DND-41 (cell line): ENCODE results near the gene POLD2.

ENCODE experiments used
- ATAC-seq: fragments of 200-7000 bp; cut with Tn5 transposase; 3 replicates; pipeline ENCODE4 v1.9.1; 2021; ENCODE audit warnings: low read depth; ENCODE audit not compliant: insufficient read depth
- DNase-seq: peaks from one replicate; pipeline ENCODE4 v3.0.0-alpha.2; 2020
- H2AFZ ChIP-seq: 2 replicates; pipeline ENCODE4 v1.6.0; 2012; ENCODE audit warnings: low read depth, low read length
- H3K27ac ChIP-seq: 2 replicates; pipeline ENCODE4 v1.5.1; 2012; ENCODE audit warnings: low read length, inconsistent platforms
- H3K27me3 ChIP-seq: fragments of 200-600 bp; sonication (generic); 2 replicates; pipeline ENCODE4 v1.6.0; 2012; ENCODE audit warnings: low read length, mild to moderate bottlenecking, inconsistent platforms; ENCODE audit not compliant: insufficient read depth, poor library complexity
- H3K36me3 ChIP-seq: 2 replicates; pipeline ENCODE4 v1.5.1; 2012; ENCODE audit warnings: low read length, inconsistent platforms; ENCODE audit not compliant: insufficient read depth
- H3K4me1 ChIP-seq: 2 replicates; pipeline ENCODE4 v1.5.1; 2012; ENCODE audit warnings: mild to moderate bottlenecking, low read length; ENCODE audit not compliant: insufficient read depth
- H3K4me2 ChIP-seq: 2 replicates; pipeline ENCODE4 v1.6.0; 2012; ENCODE audit warnings: mild to moderate bottlenecking, moderate library complexity, low read length, inconsistent platforms; ENCODE audit not compliant: insufficient read depth
- H3K4me3 ChIP-seq, 2 experiments: fragments of 200-600 bp in 1 of 2; shearing (Covaris generic) in 1 of 2; 2 replicates each; pipeline ENCODE4 v1.5.1; 2012 to 2016; ENCODE audit warnings: inconsistent platforms in 2 of 2, low read length in 2 of 2, mild to moderate bottlenecking in 2 of 2, low read depth in 1 of 2, moderate library complexity in 1 of 2
- H3K79me2 ChIP-seq: 2 replicates; pipeline ENCODE4 v1.6.0; 2012; ENCODE audit warnings: low read length, inconsistent platforms; ENCODE audit not compliant: insufficient read depth
- H3K9ac ChIP-seq: 2 replicates; pipeline ENCODE4 v1.6.0; 2012; ENCODE audit warnings: low read depth, mild to moderate bottlenecking, inconsistent platforms, low read length, moderate library complexity
- H3K9me3 ChIP-seq: 2 replicates; pipeline ENCODE4 v1.5.1; 2012; ENCODE audit warnings: low read length, moderate library complexity, mild to moderate bottlenecking, inconsistent platforms; ENCODE audit not compliant: insufficient read depth, severe bottlenecking
- H4K20me1 ChIP-seq: 2 replicates; pipeline ENCODE4 v1.6.0; 2012; ENCODE audit warnings: low read length; ENCODE audit not compliant: insufficient read depth
- EZH2 ChIP-seq: IDR thresholded peaks from 3 replicates; pipeline ENCODE4 v1.6.1; 2012; ENCODE audit warnings: borderline replicate concordance, low read depth, mild to moderate bottlenecking, moderate library complexity, low read length, inconsistent platforms; ENCODE audit not compliant: severe bottlenecking
- TF ChIP-seq, protein P1 (sequence below): IDR thresholded peaks from 2 replicates; pipeline ENCODE4 v1.5.1; 2012; ENCODE audit warnings: borderline replicate concordance, low read length, moderate library complexity, mild to moderate bottlenecking; ENCODE audit not compliant: poor library complexity, severe bottlenecking; ENCODE audit errors: extremely low read depth

The POLD2 gene

DNA sequence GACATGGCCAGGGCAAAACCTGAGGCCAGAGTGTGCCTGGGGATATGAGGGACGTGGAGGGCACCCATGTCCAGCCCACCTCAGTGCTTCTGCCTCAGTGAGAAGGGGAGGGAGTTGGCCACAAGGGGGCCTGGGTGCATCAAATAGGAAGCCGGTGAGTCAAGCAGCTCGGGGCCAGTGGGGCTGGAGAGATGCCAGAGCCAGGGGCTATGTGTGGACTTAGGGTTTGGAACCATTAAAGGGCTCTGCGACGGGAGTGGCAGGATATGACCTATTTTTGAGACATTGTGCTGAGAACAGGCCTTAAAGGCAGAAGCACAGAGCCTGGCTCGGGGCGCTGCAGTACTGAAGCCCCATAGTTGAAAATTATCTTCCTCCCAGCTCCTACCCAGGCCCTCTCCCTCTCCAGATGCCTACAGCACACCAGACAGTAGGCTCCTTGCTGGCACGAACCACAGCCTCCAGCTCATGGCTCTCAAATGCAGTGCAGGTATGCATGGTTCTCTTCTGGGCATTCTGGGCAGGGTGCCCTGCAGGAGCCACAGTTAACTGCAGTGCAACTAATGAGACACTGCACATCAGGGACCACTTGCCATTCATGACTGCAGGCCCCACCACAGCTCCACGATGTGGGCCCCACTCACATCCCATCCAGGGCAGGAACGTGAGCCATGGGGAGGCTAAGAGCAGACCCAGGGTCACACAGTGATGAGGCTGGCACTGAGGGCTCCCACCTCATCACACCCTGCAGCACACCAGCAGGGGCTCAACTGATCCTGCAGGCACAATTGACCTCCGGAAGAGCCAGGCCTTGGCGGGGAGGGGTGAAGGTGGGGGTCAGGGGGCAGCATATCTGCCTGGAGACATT, 50.8 kb downstream of the POLD2 start:
- H3K4me2 ChIP-seq: no peak overlapping the region; the same call in 1 of the 2 replicates

DNA sequence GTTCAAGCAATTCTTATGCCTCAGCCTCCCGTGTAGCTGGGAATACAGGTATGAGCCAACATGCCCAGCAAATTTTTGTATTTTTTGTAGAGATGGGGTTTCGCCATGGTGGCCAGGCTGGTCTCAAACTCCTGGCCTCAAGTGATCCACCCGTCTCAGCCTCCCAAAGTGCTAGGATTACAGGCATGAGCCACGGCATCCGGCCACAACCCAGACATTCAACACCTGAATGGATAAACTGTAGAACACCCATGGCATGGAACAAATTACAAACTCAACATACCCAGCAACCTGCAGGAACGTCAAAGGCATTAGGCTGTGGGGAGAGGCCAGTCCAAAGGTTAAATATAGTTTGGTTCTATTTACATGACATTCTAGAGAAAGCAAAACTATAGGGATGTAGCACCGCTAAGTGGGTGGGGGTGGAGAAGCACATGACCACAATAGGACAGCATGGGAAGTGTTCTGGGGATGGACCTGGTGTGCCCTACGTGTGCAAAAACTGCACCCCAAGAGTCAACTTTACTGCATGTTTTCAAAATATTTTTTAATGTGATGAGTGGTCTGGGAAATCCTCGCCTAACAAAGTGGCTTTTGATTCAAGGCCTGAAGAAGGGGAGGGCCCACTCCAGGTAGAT, 51.5 kb downstream of the POLD2 start:
- H3K9ac ChIP-seq: no peak overlapping the region
- peaks cover 3% of the 10 kb centered on the region; the same call in 1 of the 2 replicates for H4K20me1 ChIP-seq
- no peak overlapping the region for H2AFZ ChIP-seq
- H3K4me1 ChIP-seq: no peaks in the 10 kb centered on the region
- peaks cover 48% of the 10 kb centered on the region for H3K36me3 ChIP-seq
- ATAC-seq (no peak), DNase-seq (no peak)
- H3K4me3 ChIP-seq: no peak overlapping the region
- no peaks in the 10 kb centered on the region for H3K9me3 ChIP-seq
- no peaks in the 10 kb centered on the region for H3K27me3 ChIP-seq
- H3K4me2 ChIP-seq: no peak overlapping the region
- H3K27ac ChIP-seq: peak overlapping the region; percentile 39; the same call in 1 of the 2 replicates
- H3K79me2 ChIP-seq: no peaks in the 10 kb centered on the region
- TF ChIP-seq, protein P1, sequence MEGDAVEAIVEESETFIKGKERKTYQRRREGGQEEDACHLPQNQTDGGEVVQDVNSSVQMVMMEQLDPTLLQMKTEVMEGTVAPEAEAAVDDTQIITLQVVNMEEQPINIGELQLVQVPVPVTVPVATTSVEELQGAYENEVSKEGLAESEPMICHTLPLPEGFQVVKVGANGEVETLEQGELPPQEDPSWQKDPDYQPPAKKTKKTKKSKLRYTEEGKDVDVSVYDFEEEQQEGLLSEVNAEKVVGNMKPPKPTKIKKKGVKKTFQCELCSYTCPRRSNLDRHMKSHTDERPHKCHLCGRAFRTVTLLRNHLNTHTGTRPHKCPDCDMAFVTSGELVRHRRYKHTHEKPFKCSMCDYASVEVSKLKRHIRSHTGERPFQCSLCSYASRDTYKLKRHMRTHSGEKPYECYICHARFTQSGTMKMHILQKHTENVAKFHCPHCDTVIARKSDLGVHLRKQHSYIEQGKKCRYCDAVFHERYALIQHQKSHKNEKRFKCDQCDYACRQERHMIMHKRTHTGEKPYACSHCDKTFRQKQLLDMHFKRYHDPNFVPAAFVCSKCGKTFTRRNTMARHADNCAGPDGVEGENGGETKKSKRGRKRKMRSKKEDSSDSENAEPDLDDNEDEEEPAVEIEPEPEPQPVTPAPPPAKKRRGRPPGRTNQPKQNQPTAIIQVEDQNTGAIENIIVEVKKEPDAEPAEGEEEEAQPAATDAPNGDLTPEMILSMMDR: no peak
- TF ChIP-seq EZH2: no peak

More for the DNA sequence above, 50.8 kb downstream of the POLD2 start:
- H3K27me3 ChIP-seq: no peaks in the 10 kb centered on the region
- peaks cover 55% of the 10 kb centered on the region for H3K36me3 ChIP-seq
- no peaks in the 10 kb centered on the region for H3K79me2 ChIP-seq
- ATAC-seq (peak; percentile 63), DNase-seq (peak; percentile 67)
- H3K9me3 ChIP-seq: no peaks in the 10 kb centered on the region
- no peak for TF ChIP-seq EZH2
- TF ChIP-seq, protein P1: peak; percentile 76
- no peak overlapping the region for H3K4me3 ChIP-seq
- H3K9ac ChIP-seq: no peak overlapping the region
- H4K20me1 ChIP-seq: peaks cover 3% of the 10 kb centered on the region; the same call in 1 of the 2 replicates
- no peak overlapping the region for H2AFZ ChIP-seq
- peaks cover 2% of the 10 kb centered on the region for H3K4me1 ChIP-seq
- H3K27ac ChIP-seq: peak overlapping the region; percentile 39; the same call in 1 of the 2 replicates

DNA sequence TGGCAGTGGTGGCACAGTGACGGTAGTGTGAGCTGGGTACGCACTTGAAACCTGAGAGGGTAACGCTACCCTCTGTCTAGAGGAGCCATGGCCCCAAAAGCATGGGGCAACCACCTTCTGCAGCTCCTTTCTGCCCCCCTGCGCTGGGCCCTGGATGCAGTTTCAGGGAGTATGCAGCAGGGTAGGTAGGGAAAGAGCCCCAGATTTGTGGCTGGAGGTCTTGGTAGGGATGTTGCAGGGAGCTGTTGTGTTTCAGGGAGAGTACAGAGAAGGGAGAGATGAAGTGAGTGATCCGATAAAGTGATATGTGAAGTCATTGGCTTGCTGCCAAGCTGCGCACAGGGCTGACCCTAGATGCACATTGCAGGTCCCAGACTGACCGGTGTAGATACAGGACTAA, 55.3 kb downstream of the POLD2 start:
- H3K27me3 ChIP-seq: no peaks in the 10 kb centered on the region
- no peak overlapping the region for H3K4me2 ChIP-seq
- DNase-seq: no peak
- no peaks in the 10 kb centered on the region for H3K79me2 ChIP-seq
- H3K27ac ChIP-seq: no peak overlapping the region
- H3K4me3 ChIP-seq: no peak overlapping the region
- ATAC-seq: no peak
- H3K36me3 ChIP-seq: peaks cover 12% of the 10 kb centered on the region
- no peaks in the 10 kb centered on the region for H3K4me1 ChIP-seq
- peaks cover 3% of the 10 kb centered on the region; the same call in 1 of the 2 replicates for H4K20me1 ChIP-seq
- H3K9me3 ChIP-seq: no peaks in the 10 kb centered on the region
- no peak overlapping the region for H3K9ac ChIP-seq
- TF ChIP-seq, protein P1: no peak
- no peak for TF ChIP-seq EZH2
- H2AFZ ChIP-seq: no peak overlapping the region
